GM19324 (cell line): Measurements from ENCODE around the gene ZNF563.
"Not testable (repeated sequence)": the region's sequence is repeated elsewhere in the genome, so short reads cannot be mapped to it uniquely, and the experiment has no call there.

Experiments used
- ATAC-seq: cut with Tn5 transposase; IDR thresholded peaks from one replicate; pipeline ENCODE4 v1.9.1; 2021; ENCODE audit warnings: mild to moderate bottlenecking, moderate library complexity; ENCODE audit not compliant: unreplicated experiment, low FRiP score

ZNF563 gene

DNA sequence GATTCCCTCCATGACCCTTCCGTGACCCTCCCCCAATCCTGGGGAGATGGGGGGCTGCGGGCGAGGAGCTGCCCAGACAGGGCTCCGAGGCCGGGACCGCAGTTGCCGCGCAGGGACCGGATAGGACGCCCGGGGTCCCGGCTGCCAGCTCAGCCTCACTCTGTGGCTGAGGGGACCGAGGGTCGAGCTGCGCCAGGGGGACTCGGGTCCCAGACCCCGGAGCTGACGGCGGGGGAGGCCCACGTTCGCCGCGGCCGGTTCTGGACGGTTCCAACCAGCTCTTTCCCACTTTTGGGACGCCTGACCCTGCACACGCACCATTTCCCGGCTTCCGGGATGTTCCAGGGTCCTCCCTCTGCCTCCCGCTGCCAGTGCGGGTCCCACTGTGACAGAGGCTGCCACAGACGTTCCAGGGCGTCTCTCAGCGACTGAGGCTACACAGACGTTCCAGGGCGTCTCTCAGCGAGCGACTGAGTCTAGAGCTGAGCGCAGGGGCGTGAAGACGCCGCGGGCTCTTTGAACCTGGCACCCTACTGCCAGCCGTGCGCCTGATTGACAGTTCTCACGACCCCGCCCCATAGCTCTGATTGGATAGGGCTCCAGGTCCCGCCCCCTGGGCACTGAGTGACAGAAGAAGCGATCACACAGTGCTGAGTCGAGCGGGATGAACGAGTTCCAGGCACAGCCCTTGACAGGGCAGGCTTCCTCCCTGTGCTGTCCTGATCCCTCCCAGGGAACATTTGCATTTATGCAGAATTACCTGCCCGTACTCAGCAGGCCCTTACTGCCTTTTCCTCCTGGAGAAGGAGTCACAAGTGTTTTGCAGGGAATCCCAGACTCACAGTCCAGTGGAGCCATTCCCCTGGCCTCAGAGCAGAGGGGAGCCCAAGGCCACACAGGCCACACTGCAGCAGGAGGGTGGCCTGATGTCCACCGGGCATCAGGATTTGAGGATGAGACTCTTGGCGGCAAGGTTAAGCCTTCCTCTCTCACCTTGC, at the start of gene ZNF563:
ZNF563 (minus strand) TSS at position 472 of the 998 bp plus-strand sequence; CDS start at position 321, 151 bp downstream.
- peak; percentile 96 for ATAC-seq

DNA sequence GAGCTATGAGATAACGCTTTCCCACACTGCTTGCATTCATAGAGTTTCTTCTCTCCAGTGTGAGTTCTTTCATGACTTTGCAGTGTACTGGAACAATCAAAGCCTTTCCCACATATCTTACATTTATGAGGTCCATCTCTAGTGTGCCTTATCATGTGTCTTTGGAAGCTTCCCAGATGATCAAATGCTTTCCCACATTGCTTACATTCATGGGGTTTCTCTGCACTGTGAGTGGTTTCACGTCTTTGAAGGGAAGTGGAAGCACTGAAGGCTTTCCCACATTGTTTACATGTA, 47.0 kb upstream of the ZNF563 start:
- ATAC-seq = no peak

DNA sequence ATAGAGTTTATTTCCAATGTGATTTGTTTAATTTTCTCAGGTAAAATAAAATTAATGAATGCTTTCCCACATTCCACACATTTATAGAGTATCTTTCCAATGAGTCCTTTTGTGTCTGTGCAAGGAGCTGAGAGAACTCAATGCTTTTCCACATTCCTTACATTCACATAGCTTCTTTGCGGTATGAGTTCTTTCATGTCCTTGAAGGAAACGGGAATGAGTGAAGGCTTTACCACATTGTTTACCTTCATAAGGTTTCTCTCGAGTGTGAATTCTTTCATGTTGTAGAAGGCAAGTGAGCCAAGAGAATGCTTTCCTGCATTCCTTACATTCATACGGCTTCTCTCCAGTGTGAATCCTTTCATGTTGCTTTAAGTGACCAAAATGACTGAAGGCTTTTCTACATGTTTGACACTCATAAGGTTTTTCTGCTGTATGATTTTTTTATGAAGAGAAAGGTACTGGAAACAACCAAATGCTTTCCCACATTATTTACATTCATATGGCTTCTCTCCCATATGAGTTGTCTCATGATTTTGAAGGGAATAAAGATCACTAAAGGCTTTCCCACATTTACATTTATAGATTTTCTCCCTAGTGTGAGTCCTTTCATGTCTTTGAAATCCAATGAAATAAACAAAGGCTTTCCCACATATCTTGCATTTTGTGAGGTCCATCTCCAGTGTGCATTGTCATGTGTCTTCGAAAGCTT, 46.5 kb upstream of the ZNF563 start:
- no peak for ATAC-seq

DNA sequence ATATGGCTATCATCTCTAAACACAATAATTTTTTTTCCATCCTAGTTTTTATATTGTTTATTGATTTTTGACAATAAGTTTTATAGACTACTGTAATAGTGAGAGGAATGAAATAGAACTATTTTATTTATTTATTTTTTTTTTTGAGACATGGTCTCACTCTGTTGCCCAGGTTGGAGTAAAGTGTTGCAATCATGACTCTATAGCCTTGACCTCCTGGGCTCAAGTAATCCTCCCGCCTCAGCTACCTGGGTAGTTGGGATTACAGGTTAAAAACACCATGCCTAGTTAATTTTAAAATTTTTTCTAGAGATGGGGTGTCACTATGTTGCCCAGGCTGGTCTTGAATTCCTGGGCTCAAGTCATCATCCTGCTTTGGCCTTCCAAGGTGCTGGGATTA, 40.6 kb upstream of the ZNF563 start:
- no peak for ATAC-seq

DNA sequence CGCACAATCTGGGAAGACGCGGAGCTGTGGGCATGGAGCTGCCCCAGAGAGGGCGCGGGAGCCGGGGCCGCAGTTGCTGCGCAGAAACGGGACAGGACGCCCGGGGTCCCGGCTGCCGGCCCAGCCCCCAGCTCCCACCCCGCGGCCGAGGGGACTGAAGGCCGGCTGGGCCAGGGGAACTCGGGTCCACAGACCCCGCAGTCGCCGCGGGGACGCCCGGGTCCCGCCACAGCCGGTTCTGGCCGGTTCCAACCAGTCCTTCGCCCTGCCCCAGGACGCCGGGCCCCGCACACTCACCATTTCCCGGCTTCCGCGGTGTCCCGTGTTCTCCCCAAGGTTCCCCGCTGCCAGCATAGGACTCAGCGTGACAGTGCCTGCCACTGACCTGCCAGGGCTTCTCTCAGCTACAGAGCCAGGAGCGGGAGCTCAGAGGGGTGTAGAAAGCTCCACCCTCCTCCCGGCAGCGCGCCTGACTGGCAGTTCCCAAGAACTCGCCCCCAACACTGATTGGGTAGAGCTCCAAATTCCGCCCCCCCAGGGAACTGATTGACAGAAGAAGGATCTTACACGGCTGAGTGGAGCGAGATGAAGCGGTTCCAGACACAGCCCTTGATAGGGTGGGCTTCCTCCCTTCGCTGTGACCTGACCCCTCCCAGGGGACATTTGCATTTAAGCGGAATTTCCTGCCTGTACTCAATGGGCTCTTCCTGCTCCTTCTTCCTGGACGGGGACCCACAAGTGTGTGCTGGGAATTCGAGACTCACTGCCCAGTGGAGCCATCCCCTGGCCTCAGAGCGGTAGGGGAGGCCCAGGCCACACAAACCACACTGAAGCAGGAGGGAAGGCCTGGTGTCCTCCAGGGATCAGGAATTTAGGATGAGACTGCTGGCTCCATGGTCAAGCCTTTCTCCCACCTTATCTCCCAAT, 32.1 kb upstream of the ZNF563 start, which contains the start of gene ZNF442:
ZNF442 (minus strand) TSS at position 448 of the 927 bp plus-strand sequence. CDS start 2,052 bp downstream, outside the sequence.
- ATAC-seq = no peak

DNA sequence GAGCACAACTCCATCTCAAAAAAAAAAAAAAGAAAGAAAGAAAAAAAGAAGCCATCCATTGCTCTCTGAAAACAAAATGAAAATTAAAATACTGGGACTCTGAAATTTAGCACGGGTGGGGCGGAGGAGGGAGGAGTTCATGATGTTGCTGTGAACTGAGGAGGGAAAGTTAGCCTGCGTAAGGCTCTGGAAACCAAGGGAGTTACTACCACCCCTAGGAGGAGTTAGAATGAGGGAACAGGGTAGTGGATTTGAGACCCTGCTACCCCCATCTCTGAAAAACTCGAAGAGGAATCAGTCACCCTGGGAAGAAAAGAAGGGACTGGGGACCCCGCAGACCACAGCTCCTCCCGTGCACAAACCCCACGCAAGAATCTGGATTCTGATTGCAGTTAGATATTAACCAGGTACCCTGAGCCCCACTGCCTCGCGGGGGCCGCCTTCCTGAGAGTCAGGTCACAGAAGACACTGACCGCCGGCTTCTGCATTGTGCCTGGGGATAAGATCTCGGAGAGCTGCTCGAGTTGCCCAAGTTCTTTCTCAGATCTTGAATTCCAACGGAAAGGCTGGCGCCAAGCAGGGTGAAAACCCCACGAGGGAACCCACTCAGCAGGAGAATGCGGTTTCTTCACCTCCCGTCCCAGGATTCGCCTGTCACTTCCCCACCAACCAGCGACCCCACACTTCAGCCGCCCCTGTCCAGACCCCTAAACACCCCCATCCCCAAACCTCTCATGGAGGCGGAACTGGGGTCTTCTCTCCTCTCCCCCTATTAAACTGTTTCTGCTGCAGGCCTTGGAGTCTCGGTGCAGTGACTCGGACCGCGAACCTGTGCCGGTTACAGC, 31.2 kb upstream of the ZNF563 start:
- ATAC-seq = no peak

DNA sequence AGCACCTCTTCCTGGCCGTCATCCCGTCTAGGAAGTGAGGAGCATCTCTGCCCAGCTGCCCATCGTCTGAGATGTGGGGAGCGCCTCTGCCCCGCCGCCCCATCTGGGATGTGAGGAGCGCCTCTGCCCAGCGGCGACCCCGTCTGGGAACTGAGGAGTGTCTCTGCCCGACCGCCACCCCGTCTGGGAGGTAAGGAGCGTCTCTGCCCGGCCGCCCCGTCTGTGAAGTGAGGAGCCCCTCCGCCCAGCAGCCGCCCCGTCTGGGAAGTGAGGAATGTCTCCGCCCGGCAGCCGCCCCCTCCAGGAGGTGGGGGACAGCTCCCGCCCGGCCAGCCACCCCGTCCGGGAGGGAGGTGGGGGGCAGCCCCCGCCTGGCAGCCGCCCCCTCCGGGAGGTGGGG, 28.8 kb upstream of the ZNF563 start:
- not testable (repeated sequence) for ATAC-seq

DNA sequence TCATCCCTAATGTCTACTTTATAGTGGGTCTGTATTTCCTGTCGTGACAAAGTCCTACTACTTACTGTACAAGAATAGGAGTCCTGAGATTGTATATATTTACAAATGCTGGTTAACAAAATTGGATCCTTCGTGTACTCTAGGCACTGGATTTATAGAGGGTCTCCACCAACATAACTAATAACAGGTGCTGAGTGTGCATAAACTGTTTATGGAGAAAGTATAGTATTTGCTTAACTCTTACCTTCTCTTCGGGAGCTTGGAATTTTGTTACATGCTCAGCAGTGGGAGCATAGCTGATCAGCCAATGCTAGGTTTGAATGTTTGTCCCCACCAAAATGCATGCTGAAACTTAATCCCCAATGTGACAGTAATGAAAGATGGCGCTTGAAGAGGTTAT, 19.9 kb upstream of the ZNF563 start:
- ATAC-seq = no peak

DNA sequence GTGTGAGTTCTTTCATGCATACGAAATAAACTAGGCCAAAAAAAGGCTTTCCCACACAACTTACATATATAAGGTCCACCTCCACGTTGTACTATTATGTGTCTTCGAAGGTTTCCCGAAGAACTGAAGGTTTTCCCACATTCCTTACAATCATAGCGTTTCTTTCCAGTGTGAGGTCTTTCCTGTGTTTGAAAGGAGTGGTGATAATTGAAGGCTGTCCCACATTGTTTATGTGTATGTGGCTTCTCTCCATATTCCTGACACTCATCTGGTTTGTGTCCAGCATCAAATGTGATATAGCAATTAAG, 17.4 kb upstream of the ZNF563 start:
- ATAC-seq = no peak

DNA sequence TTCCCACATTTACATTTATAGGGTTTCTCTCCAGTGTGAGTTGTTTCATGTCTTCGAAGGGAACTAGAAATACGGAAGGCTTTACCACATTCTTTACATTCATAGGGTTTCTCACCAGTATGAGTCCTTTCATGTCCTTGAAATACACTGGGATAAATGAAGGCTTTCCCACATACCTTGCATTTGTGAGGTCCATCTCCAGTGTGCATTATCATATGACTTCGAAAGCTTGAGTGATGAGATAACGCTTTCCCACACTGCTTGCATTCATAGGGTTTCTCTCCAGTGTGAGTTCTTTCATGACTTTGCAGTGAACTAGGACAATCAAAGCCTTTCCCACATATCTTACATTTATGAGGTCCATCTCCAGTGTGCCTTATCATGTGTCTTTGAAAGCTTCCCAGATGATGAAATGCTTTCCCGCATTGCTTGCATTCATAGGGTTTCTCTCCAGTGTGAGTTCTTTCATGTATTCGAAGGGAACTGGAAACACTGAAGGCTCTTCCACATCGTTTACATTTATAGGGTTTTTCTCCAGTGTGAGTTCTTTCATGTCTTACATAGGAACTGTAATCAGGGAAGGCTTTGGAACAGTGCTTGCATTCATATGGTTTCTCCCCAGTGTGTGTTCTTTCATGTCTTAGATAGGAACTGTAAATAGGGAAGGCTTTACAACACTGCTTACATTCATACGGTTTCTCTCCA, 16.9 kb upstream of the ZNF563 start:
- no peak for ATAC-seq

DNA sequence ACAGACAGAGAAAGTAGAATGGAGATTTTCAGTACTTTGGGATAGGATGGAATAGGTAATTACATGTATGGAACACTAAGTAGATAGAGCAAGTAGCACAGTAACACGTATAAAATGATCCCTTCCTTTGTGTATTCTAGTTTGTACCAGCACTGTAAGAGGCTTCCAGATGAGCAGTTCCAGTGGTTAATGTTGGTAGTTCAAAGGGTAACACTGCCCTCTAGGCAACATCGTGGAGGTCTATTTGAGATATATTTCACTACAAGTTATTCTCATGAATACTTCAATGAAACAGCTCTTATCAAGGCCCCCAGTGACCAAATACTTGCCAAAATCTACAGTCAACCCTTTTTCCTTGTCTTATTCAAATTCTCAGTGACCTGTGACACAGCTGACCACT, 13.5 kb upstream of the ZNF563 start:
- ATAC-seq = no peak

DNA sequence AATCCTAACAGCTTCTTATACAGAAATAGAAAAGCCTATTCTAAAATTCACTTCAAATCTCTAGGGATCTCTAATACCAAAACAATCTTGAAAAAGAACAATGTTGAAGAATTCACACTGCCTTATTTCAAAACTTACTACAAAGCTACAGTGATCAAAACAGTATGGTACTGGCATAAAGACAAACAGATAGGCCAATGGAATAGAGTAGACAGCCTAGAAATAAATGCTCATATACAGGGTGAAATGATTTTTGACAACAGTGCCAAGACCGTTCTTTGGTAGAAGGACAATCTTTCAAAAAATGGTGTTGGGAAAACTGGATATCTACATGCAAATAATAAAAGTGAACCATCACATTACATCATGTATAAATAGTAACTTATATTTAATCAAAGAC, 11.8 kb upstream of the ZNF563 start:
- no peak for ATAC-seq

DNA sequence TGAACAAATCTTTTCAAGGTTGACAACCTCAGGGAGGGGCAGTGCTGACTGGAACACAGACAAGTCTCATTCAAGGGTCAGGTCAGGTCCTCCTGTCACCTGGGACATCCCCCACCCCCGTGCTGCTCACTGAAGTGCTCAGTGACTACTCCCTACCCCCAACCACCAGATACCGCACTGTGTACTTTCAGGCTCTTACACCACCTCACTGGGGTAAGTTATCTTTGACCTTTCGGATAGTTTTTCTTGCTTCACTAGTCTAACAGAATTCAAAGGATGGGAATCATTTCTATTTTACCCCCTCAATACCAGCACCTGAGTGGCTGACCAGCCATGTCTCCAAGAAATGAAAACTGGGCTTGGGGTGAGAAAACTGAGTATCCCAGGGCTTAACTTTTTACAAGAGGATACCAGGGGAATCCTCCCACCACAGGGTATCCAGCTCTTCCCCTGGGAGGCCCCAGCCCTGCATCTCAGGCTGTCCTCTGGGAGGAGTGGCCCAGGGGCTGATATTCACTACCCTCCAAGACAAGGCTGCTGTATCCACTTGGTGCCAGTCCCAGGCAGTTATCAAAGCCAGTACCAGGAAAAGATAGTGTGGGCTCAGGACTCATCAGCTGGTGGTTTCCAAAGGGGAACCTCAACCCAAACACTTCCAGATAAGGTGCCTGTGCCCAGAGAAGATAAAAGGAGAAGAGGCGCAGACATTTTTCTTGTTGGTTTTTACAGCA, 2.1 kb downstream of the ZNF563 start:
- ATAC-seq = no peak

DNA sequence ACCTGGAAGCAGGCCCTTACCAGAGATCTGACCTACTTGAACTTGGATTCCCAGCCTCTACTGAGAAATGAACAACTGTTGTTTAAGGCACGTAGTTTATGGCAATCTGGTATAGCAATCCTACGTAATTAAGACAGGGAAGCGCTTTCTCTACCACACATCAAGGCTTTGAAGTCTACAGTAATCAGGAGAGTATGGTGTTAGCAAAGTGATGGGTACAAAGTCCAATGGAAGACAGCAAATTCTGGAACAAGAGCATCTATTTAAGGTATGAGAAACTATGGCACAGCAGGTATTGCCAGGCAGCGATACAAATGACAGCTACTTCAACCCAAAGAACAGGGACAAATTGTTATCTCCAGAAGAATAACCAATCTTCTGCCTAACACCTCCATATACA, 3.1 kb downstream of the ZNF563 start:
- ATAC-seq = no peak

DNA sequence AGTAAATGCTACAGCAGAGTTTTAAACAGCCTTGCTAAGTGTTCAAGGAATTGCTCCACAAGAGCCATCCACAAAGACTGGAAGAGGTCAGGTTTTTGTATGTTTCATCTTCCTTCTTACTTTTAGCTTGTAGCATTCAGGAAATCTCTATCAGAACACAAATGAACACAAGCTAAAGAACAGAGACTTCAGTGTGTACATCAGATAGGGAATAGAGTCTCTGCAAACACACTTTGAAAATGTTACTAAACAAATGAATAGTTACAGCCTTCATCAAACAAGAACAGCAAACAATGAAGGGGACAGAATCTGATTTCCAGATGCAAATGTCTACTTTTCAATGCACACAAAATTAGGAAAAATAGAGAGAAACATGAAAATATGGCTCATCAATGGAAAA, 7.7 kb downstream of the ZNF563 start:
- no peak for ATAC-seq

DNA sequence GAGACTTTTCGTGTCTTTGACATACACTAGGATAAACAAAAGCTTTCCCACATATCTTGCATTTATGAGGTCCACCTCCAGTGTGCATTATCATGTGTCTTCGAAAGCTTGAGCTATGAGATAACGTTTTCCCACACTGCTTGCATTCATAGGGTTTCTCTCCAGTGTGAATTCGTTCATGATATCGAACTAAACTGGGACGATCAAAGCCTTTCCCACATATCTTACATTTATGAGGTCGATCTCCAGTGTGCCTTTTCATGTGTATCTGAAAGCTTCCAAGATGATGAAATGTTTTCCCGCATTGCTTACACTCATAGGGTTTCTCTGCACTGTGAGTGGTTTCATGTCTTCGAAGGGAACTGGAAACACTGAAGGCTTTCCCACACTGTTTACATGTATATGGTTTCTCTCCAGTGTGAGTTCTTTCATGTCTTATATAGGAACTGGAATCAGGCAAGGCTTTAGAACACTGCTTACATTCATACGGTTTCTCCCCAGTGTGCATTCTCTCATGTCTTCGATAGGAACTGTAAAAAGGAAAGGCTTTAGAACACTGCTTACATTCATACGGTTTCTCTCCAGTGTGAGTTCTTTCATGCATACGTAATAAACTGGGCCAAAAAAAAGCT, 14.5 kb downstream of the ZNF563 start:
- no peak for ATAC-seq

DNA sequence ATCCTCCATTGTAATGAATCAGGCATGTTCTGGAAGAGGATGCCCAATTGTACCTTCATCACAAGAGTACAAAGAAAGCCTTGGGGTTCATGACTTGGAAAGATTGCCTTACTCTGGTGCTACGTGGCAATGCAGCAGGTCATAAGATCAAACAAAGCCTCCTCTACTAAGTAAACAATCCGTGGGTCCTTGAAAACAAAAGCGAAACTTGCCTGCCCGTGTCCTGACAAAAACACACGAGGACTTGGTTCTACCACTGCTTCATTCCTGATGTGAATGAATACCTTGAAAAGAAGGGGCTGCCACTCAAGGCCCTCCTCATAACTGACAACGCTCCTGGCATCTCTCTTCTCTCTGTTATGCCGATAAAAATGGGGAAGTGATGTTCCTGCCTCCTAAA, 18.9 kb downstream of the ZNF563 start:
- ATAC-seq = no peak

DNA sequence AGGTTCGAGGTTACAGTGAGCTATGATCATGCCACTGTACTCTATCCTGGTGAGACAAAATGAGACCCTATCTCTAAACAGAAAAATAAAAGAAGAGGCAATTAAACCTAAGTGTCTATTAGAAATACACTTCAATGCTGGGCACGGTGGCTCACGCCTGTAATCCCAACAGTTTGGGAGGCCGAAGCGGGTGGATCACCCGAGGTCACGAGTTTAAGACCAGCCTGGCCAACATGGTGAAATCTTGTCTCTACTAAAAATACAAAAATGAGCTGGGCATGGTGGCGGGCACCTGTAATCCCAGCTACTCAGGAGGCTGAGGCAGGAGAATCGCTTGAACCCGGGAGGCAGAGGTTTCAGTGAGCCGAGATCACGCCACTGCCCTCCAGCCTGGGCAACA, 24.5 kb downstream of the ZNF563 start:
- not testable (repeated sequence) for ATAC-seq
